HFFc6 (cell line): ENCODE data around the gene KRTAP1-1. TPM values are rescaled to one million over a fixed set of nuclear protein-coding genes. Genes with fewer than 3 reads are reported as not detected.

Experiments
- DNase-seq: peaks from one replicate; pipeline ENCODE4 v3.0.0-alpha.2; 2018
- H3K27ac Mint-ChIP-seq: 2 replicates; pipeline ENCODE4 v1.8.0; 2020; ENCODE audit warnings: mild to moderate bottlenecking, mixed read lengths
- H3K27me3 Mint-ChIP-seq: 2 replicates; pipeline ENCODE4 v1.8.0; 2021; ENCODE audit warnings: mild to moderate bottlenecking, moderate library complexity, mixed read lengths; ENCODE audit not compliant: insufficient read depth
- H3K36me3 Mint-ChIP-seq: 2 replicates; pipeline ENCODE4 v1.8.0; 2021; ENCODE audit warnings: low read depth, mixed read lengths
- H3K4me1 Mint-ChIP-seq: 2 replicates; pipeline ENCODE4 v1.8.0; 2020; ENCODE audit warnings: low read depth, mixed read lengths
- H3K4me3 Mint-ChIP-seq: 2 replicates; pipeline ENCODE4 v1.8.0; 2020; ENCODE audit warnings: mild to moderate bottlenecking, moderate library complexity, mixed read lengths
- H3K9me3 Mint-ChIP-seq: 2 replicates; pipeline ENCODE4 v1.8.0; 2020; ENCODE audit warnings: mild to moderate bottlenecking, mixed read lengths
- total RNA-seq, 6 experiments: library from RNA; stranded (reverse); fragmentation: NEBNext Ultra II Directional; extraction: Animal tissue kit (Norgen Biotek cat#: 25700); gene quantifications; 2 replicates in 1 of 6; 3 replicates in 5 of 6; pipeline ENCODE4 v1.2.3, GENCODE V29; 2021
- TF ChIP-seq, protein P1 (sequence below): fragments of 200-600 bp; sonication (generic); IDR thresholded peaks from 2 replicates; pipeline ENCODE4 v1.5.0; 2021; ENCODE audit warnings: antibody characterized with exemption, mild to moderate bottlenecking

Gene KRTAP1-1
- total RNA-seq, 6 experiments from 2014 or later = 0.21 to 1.1 (median 0.50) TPM

DNA sequence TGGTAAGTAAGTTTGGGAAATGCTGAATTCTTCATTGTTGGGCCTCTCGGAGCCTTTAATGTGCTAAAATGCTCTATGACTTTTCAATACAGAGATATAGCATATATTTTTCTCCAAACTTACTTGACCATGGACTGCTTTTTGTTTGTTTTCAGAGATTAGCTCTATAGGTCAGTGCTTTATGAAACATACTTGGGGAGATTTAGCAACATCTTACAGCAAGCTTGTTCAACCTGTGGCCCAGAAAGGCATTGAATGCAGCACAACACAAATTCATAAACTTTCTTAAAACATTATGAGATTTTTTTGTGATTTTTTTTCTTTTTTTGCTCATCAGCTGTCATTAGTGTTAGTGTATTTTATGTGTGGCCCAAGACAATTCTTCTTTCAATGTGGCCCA, 31.3 kb downstream of the KRTAP1-1 start:
- no peaks in the 10 kb centered on the region for H3K27me3 Mint-ChIP-seq
- H3K4me3 Mint-ChIP-seq = no peak overlapping the region
- peaks cover 32% of the 10 kb centered on the region for H3K4me1 Mint-ChIP-seq
- DNase-seq = no peak
- TF ChIP-seq, protein P1, sequence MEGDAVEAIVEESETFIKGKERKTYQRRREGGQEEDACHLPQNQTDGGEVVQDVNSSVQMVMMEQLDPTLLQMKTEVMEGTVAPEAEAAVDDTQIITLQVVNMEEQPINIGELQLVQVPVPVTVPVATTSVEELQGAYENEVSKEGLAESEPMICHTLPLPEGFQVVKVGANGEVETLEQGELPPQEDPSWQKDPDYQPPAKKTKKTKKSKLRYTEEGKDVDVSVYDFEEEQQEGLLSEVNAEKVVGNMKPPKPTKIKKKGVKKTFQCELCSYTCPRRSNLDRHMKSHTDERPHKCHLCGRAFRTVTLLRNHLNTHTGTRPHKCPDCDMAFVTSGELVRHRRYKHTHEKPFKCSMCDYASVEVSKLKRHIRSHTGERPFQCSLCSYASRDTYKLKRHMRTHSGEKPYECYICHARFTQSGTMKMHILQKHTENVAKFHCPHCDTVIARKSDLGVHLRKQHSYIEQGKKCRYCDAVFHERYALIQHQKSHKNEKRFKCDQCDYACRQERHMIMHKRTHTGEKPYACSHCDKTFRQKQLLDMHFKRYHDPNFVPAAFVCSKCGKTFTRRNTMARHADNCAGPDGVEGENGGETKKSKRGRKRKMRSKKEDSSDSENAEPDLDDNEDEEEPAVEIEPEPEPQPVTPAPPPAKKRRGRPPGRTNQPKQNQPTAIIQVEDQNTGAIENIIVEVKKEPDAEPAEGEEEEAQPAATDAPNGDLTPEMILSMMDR = no peak
- H3K36me3 Mint-ChIP-seq = no peaks in the 10 kb centered on the region
- no peaks in the 10 kb centered on the region for H3K9me3 Mint-ChIP-seq
- H3K27ac Mint-ChIP-seq = no peak overlapping the region

DNA sequence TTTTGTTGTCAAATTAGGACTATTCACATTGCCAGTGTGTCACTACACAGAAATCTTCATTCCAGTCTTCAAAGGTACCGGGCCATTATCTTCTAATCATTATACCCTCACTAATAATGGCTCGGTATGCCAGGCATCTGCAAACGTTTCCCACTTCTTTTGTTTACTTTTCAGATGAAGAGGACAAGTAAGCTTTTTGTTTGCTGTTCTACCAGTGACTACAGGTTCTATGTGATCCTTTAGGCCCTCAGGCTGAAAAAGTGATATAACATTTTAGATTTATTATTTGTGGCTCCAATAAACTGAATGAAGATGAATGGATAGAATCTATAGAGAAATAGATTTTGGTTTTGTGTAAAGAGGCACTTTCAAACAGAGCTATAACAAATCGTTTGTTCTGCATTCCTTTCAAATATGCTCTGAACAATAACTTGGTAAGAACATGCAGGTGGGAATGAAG, 31.9 kb downstream of the KRTAP1-1 start:
- no peak for DNase-seq
- Mint-ChIP-seq H3K4me3 (no peak overlapping the region), H3K36me3 (no peaks in the 10 kb centered on the region), H3K9me3 (no peaks in the 10 kb centered on the region), H3K4me1 (peaks cover 32% of the 10 kb centered on the region), H3K27ac (no peak overlapping the region), H3K27me3 (no peaks in the 10 kb centered on the region)
- TF ChIP-seq, protein P1 = no peak

DNA sequence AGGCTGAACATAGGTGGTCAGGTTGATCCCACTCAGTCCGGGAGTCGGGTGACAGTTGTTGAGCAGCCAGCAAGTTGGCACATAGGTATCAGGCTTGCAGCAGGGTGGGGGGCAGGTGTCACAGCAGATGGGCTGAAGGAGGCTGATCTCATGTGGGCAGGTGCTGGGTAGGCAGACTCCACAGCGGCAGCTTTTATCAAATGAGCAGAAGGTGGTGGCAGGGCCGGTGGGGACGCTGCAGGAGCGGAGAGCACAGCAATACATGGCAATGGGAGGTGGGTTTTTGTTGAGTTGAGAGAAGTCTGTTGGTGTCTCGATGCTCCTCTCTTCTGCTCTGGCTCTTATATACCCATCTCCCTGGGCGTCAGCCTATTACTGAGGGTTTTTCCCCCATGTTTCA, 32.4 kb downstream of the KRTAP1-1 start, which contains the start of gene KRTAP3-1:
Gene KRTAP3-1, minus strand, starts transcription at position 318 of the 400 bp plus-strand sequence. Its CDS starts 54 bp downstream, at position 264.
- DNase-seq = no peak
- H3K4me3 Mint-ChIP-seq = no peak within 1 kb of the TSS
- H3K36me3 Mint-ChIP-seq = no peaks in the 10 kb centered on the region
- TF ChIP-seq, protein P1 = no peak
- H3K27ac Mint-ChIP-seq = no peak within 1 kb of the TSS
- H3K4me1 Mint-ChIP-seq = peaks cover 31% of the 10 kb centered on the region
- no peaks in the 10 kb centered on the region for H3K9me3 Mint-ChIP-seq
- no peaks in the 10 kb centered on the region for H3K27me3 Mint-ChIP-seq

DNA sequence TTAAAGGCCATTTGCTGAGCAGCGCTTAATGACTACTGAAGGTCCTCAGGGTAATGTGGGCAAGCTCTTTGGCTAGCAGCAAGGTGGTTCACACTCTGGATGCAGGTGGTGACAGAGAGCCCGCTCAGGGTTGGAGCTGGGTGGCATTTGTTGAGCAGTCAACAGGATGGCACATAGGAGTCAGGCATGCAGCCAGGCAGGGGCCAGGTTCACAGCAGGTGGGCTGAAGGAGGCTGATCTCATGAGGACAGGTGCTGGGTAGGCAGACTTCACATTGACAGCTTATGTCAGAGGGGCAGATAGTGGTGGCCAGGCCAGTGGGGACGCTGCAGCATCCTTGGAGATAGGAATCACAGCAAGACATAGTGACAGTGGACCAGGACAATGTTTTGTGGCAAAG, 36.9 kb downstream of the KRTAP1-1 start:
- no peak overlapping the region for H3K27ac Mint-ChIP-seq
- H3K4me3 Mint-ChIP-seq = no peak overlapping the region
- peaks cover 30% of the 10 kb centered on the region for H3K4me1 Mint-ChIP-seq
- H3K27me3 Mint-ChIP-seq = no peaks in the 10 kb centered on the region
- H3K36me3 Mint-ChIP-seq = no peaks in the 10 kb centered on the region
- no peaks in the 10 kb centered on the region for H3K9me3 Mint-ChIP-seq
- DNase-seq = no peak
- TF ChIP-seq, protein P1 = no peak

DNA sequence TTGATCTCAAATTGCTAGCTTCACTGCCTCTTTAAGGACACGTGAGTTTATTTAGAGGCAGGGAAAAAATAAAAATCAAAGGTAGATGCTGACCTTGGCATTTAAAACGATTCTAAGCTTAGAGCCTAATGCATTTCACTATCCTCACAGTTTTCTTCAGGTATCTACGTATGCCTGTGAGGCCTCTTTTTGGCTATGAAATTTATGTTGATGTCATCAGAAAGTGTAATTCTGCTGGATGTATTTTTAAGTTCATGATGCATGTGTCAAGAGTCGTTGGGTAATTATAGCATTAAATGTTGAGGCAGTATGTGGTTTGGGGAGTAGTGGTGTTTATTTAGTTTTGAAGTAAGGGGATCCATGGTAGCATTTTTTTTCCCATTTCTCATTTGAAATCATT, 37.3 kb downstream of the KRTAP1-1 start:
- Mint-ChIP-seq H3K27me3 (no peaks in the 10 kb centered on the region), H3K27ac (no peak overlapping the region), H3K4me3 (no peak overlapping the region), H3K4me1 (peaks cover 25% of the 10 kb centered on the region), H3K36me3 (no peaks in the 10 kb centered on the region), H3K9me3 (no peaks in the 10 kb centered on the region)
- no peak for DNase-seq
- TF ChIP-seq, protein P1 = no peak

DNA sequence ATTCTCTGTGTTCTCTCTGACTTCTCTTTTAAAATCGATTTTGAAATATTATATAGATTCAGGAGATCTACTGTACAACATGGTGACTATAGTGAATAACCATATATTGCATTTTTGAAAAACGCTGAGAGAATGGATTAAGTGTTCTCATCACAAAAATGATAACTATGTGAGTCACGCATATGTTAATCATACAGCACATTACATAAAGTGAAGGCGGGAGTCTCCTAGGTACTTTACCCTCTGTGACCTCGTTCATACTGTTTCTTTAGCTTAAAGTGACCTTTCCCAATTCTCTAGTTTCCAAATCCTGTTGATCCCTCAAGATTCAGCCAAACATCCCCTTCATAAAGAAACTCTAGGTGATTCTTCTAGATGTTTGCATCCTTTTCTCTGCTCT, 38.4 kb downstream of the KRTAP1-1 start:
- no peaks in the 10 kb centered on the region for H3K36me3 Mint-ChIP-seq
- TF ChIP-seq, protein P1 = no peak
- no peaks in the 10 kb centered on the region for H3K27me3 Mint-ChIP-seq
- H3K4me3 Mint-ChIP-seq = no peak overlapping the region
- H3K9me3 Mint-ChIP-seq = no peaks in the 10 kb centered on the region
- DNase-seq = no peak
- H3K27ac Mint-ChIP-seq = peak overlapping the region; percentile 4; the same call in 1 of the 2 replicates
- peaks cover 20% of the 10 kb centered on the region for H3K4me1 Mint-ChIP-seq
